Smooth muscle cell of the brain vasculature (primary cell): ENCODE measurements around the gene SLITRK1.

Source experiments
- DNase-seq: peaks from one replicate; pipeline ENCODE4 v3.0.0-alpha.2; 2012; ENCODE audit warnings: low read depth, low spot score

SLITRK1 gene

DNA sequence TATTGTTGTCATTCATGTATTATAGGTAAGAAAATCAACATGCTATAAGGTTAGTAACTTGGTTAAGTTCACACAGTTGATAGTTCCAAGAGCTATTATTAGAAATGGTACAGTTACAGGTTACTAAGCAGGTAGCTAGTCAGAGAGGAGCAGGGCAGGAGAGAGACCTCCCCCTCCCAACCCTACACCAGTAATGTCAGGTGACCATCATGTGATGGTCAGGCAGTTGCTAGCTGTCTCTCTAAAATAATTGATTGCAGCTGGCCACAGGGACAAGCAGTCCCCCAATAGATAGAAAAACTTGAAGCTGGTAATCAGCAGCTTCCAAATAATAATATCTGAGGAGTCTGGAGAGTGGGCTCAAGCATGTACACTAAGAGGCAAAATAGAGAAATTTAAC is 14.6 kb downstream of the SLITRK1 start:
- DNase-seq = no peak

DNA sequence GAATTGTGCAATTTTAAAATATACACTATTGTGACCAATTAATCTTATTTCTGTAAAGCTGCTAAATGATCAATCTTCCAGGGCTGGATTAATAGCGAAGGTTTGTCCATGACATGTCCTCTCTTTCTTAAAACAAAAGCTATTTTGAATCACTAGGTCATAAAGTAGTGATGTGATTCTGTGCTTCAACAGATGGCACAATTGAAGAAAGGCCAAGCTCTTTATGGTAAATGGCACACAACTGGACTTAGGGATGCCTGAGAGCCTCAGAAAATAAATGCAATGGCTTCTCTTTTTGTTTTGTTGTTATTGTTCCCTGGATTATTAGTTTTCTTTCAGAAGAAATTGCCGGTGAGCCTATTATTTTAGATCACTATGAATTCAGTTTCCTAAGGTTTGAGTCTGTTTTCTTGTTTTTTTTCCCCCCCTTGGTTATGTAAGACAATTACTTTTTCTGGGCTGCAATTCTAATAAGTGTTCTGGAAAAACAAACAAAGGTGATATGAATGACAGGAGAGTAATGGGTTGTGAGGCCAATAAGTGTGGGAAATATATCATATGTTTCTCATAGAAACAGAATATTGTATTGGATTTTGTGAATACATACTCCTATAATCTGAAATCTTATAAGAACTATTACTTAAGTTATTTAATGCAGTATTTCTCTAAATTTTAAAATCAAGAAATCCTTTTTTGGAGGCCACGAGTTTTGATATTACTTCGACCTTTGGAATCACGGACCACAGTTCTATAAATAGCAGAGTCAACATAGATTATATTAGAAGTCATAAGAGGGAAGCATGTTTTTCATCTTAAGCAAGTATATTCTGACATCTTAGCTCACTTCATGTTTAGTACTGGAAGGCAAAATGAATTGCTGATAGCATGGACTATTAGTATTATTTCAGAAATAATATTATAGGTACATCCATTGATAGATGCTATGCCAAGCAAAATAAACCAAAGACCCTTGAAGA is 16.8 kb downstream of the SLITRK1 start:
- no peak for DNase-seq

- no peak for DNase-seq
Observed at GRCh38 chr13:83853771-83854170, 28.5 kb downstream of the SLITRK1 start.

- DNase-seq = no peak
Observed at GRCh38 chr13:83845106-83845505, 37.2 kb downstream of the SLITRK1 start.

- DNase-seq = no peak
Observed at GRCh38 chr13:83839146-83839545, 43.1 kb downstream of the SLITRK1 start.

- no peak for DNase-seq
Observed at GRCh38 chr13:83831796-83832195, 50.5 kb downstream of the SLITRK1 start.

- DNase-seq = no peak
Observed at GRCh38 chr13:83829810-83830209, 52.5 kb downstream of the SLITRK1 start.

DNA sequence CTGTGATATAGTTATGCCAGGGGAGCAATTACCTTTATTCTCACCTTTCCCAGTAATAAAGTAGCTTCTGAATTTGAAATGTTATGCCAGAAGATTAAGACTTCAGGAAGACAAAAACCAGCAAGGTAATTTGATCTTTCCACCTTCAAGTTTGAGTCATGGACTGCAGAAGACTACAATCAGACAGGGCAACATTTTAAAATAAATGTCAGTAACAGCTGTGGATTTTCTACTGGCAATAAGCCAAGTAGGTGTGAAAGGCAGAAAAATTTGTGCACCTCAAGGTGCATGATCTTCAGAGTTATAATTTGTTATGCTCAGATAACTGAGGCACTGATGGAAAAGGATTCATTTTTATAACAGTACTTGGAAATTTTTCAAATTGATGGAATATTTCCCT is 54.9 kb downstream of the SLITRK1 start:
- DNase-seq = no peak
